GM23248 (cell line): Measurements from ENCODE around the gene CFAP119.

Experiments
- EZH2 ChIP-seq: fragments of 200-600 bp; sonication (generic); IDR thresholded peaks from 2 replicates; pipeline ENCODE4 v1.6.1; 2018; ENCODE audit warnings: antibody characterized with exemption, mild to moderate bottlenecking; ENCODE audit not compliant: insufficient read depth, poor library complexity, severe bottlenecking
- EZH2phosphoT487 ChIP-seq: fragments of 200-600 bp; sonication (generic); IDR thresholded peaks from 2 replicates; pipeline ENCODE4 v1.6.1; 2018; ENCODE audit warnings: antibody characterized with exemption, moderate library complexity, mild to moderate bottlenecking, low read depth; ENCODE audit not compliant: insufficient read depth

DNA sequence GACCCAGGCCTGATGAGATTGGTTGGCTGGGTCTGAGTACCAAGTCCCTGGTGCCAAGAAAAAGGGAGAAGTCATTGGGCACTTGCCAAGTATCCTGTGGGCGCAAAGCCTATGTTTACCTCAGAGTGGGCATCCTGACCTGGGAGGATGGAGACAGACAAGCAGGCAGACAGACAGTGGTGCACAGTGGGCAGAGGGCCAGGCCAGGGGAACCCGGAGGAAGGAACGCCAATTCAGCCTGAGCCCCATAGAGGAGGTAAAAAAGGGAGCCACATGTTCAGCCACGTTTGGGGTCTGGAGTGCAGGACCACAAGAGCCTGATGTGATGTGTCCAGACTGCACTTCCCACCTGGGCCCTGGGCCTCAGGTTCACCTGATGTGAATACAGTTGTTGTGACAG, 8.3 kb downstream of the CFAP119 start:
- TF ChIP-seq EZH2 (no peak), EZH2phosphoT487 (no peak)
